PC-3 (cell line): ENCODE measurements around the gene TENT5C. TPM values are rescaled to one million over a fixed set of nuclear protein-coding genes. Genes with fewer than 3 reads are reported as not detected.

Experiments
- ATAC-seq: fragments of 200-7000 bp; cut with Tn5 transposase; 2 replicates; pipeline ENCODE4 v1.9.1; 2020; ENCODE audit warnings: mild to moderate bottlenecking, moderate library complexity
- BruUV-seq: library from RNA; stranded (reverse); fragments of 400-500 nt; replicated peaks from 2 replicates; lab custom pipeline; 2021; lab: Mats Ljungman, UMichigan
- CTCF ChIA-PET: fragments of 300-600 bp; sonication (Branson Sonifier 250); formaldehyde crosslinking; loops from one replicate; lab custom pipeline; 2022; ENCODE audit warnings: antibody characterized with exemption; lab: Charles Lee
- POLR2A ChIA-PET: fragments of 300-600 bp; sonication (Branson Sonifier 250); formaldehyde crosslinking; loops from one replicate; lab custom pipeline; 2022; ENCODE audit warnings: antibody characterized with exemption; ENCODE audit not compliant: unreplicated experiment; lab: Charles Lee
- DNase-seq: peaks from one replicate; pipeline ENCODE4 v3.0.0-alpha.2; 2015
- H2AFZ ChIP-seq: fragments of 300-600 bp; sonication (generic); 2 replicates; pipeline ENCODE4 v1.6.0; 2016; ENCODE audit warnings: antibody characterized with exemption, low read length
- H3F3A ChIP-seq: fragments of 300-600 bp; sonication (generic); one replicate; pipeline ENCODE4 v1.6.0; 2017; ENCODE audit warnings: antibody characterized with exemption, low read length, control low read depth, mild to moderate bottlenecking; ENCODE audit not compliant: unreplicated experiment
- H3K27ac ChIP-seq: fragments of 300-600 bp; sonication (generic); 2 replicates; pipeline ENCODE4 v1.5.1; 2016; ENCODE audit warnings: mild to moderate bottlenecking, low read length
- H3K27me3 ChIP-seq: fragments of 300-600 bp; sonication (generic); 2 replicates; pipeline ENCODE4 v1.6.1; 2016; ENCODE audit warnings: low read length, mixed read lengths
- H3K36me3 ChIP-seq: fragments of 300-600 bp; sonication (generic); 2 replicates; pipeline ENCODE4 v1.6.1; 2016; ENCODE audit warnings: low read depth, mixed run types, low read length, mixed read lengths
- H3K4me1 ChIP-seq: fragments of 300-600 bp; sonication (generic); 2 replicates; pipeline ENCODE4 v1.5.1; 2016; ENCODE audit warnings: low read length; ENCODE audit not compliant: insufficient read depth
- H3K4me2 ChIP-seq: fragments of 300-600 bp; sonication (generic); 2 replicates; pipeline ENCODE4 v1.6.0; 2016; ENCODE audit warnings: low read length
- H3K4me3 ChIP-seq: fragments of 300-600 bp; sonication (generic); 2 replicates; pipeline ENCODE4 v1.5.1; 2016; ENCODE audit warnings: mild to moderate bottlenecking, low read length, mixed read lengths
- H3K79me2 ChIP-seq: fragments of 300-600 bp; sonication (generic); 2 replicates; pipeline ENCODE4 v1.6.1; 2017; ENCODE audit warnings: low read length, mixed read lengths
- H3K9ac ChIP-seq: fragments of 300-600 bp; sonication (generic); 2 replicates; pipeline ENCODE4 v1.6.0; 2016; ENCODE audit warnings: mild to moderate bottlenecking, low read length
- H3K9me2 ChIP-seq: fragments of 300-600 bp; sonication (generic); replicated peaks from 2 replicates; pipeline ENCODE4 v1.6.1; 2016; ENCODE audit warnings: mixed run types, low read length, mixed read lengths
- H3K9me3 ChIP-seq: fragments of 300-600 bp; sonication (generic); 2 replicates; pipeline ENCODE4 v1.6.1; 2016; ENCODE audit warnings: low read length, mixed read lengths
- H4K20me1 ChIP-seq: fragments of 300-600 bp; sonication (generic); 2 replicates; pipeline ENCODE4 v1.6.1; 2016; ENCODE audit warnings: low read length, mixed read lengths
- EZH2 ChIP-seq: fragments of 300-600 bp; sonication (generic); IDR thresholded peaks from one replicate; pipeline ENCODE4 v1.6.1; 2017; ENCODE audit warnings: antibody characterized with exemption, mild to moderate bottlenecking, low read length; ENCODE audit not compliant: unreplicated experiment
- EZH2phosphoT487 ChIP-seq: fragments of 300-600 bp; sonication (generic); IDR thresholded peaks from 2 replicates; pipeline ENCODE4 v1.6.1; 2018; ENCODE audit warnings: mild to moderate bottlenecking, antibody characterized with exemption, low read length, borderline replicate concordance
- intact Hi-C: fragments of 100-400 bp; cut with micrococcal nuclease; formaldehyde crosslinking; loops from 2 replicates; pipeline ENCODE4 v1.9.0; 2023
- total RNA-seq: library from RNA; depleted of rRNA; stranded (reverse); fragments of >200 nt; gene quantifications from 2 replicates; pipeline ENCODE4 v1.2.3, GENCODE V29; 2014
- TF ChIP-seq, protein P1 (sequence below): fragments of 300-600 bp; sonication (generic); conservative IDR thresholded peaks from 2 replicates; pipeline ENCODE4 v1.5.1; 2017; ENCODE audit warnings: antibody characterized with exemption, low read depth, mild to moderate bottlenecking, low read length

Gene TENT5C
- total RNA-seq, 1 experiment from 2014 or later = 2.4 TPM

DNA sequence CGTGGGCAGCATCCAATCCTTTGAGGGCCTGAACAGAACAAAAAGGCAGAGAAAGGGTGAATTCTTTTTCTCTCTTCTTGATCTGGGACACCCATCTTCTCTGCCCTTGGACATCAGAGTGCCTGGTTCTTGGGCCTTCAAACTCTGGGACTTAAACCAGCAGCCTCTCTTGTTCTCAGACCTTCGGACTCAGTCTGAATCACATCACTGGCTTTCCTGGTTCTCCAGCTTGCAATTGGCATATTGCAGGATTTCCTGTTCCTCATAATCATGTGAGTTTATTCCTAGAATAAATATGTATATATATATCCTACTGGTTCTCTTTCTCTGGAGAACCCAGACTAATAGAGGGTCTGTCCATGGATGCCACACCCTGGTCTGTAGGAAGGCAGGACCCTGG is 16.3 kb upstream of the TENT5C start:
- DNase-seq = no peak
- no TSS peak for BruUV-seq
- Histone ChIP-seq H3K9me3 (no peaks in the 10 kb centered on the region), H3K4me2 (no peak overlapping the region), H3K79me2 (no peaks in the 10 kb centered on the region), H2AFZ (no peak overlapping the region), H3K4me1 (peaks cover 20% of the 10 kb centered on the region), H3K9ac (no peak overlapping the region), H3K4me3 (no peak overlapping the region), H3F3A (no peaks in the 10 kb centered on the region), H3K36me3 (no peaks in the 10 kb centered on the region), H3K9me2 (no peaks in the 10 kb centered on the region), H4K20me1 (no peaks in the 10 kb centered on the region), H3K27me3 (no peaks in the 10 kb centered on the region), H3K27ac (no peak overlapping the region)
- ATAC-seq = no peak
- ChIA-PET CTCF (no interaction called here), POLR2A (no interaction called here)
- intact Hi-C loops = no loop called here
- TF ChIP-seq EZH2 (no peak), EZH2phosphoT487 (no peak)
- TF ChIP-seq, protein P1, sequence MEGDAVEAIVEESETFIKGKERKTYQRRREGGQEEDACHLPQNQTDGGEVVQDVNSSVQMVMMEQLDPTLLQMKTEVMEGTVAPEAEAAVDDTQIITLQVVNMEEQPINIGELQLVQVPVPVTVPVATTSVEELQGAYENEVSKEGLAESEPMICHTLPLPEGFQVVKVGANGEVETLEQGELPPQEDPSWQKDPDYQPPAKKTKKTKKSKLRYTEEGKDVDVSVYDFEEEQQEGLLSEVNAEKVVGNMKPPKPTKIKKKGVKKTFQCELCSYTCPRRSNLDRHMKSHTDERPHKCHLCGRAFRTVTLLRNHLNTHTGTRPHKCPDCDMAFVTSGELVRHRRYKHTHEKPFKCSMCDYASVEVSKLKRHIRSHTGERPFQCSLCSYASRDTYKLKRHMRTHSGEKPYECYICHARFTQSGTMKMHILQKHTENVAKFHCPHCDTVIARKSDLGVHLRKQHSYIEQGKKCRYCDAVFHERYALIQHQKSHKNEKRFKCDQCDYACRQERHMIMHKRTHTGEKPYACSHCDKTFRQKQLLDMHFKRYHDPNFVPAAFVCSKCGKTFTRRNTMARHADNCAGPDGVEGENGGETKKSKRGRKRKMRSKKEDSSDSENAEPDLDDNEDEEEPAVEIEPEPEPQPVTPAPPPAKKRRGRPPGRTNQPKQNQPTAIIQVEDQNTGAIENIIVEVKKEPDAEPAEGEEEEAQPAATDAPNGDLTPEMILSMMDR = no peak

DNA sequence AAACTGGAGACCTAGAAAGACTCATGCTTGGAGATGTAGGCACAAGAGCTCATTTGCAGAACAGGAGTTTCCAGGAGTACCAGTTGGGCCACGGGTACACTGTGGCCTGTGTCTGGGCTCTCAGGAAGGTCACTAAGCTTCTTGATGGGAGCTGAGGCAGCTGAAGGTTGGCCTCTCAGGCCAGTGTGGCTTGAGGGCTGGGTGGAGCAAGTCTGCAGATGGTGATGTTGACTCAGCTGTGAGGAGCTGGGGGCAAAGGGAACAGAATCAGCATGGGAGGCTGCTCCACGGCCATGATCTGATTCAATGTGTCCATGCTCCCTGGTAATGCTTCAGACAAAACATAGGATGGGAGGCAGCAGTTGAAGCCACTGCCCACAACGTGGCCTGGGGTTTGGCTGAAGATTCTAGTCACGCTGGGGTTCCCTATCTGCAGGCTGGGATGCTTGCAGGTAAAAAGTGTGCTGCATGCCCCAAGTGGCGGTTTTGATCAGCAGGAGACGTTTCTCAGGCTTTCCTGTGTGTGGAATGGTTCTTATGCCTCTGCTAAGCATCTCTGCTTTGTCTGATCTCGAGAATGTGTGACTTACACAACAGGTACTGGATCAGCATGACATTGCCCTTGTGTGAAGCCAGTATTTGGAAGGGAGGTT is 15.4 kb upstream of the TENT5C start:
- TF ChIP-seq EZH2phosphoT487 = no peak
- ATAC-seq (peak; percentile 48), DNase-seq (peak; percentile 6)
- H3K4me2 ChIP-seq = no peak overlapping the region
- H3K9ac ChIP-seq = no peak overlapping the region
- no peaks in the 10 kb centered on the region for H3F3A ChIP-seq
- no peaks in the 10 kb centered on the region for H3K9me3 ChIP-seq
- POLR2A ChIA-PET = no interaction called here
- no peaks in the 10 kb centered on the region for H4K20me1 ChIP-seq
- CTCF ChIA-PET = no interaction called here
- H3K9me2 ChIP-seq = no peaks in the 10 kb centered on the region
- no peaks in the 10 kb centered on the region for H3K27me3 ChIP-seq
- H3K36me3 ChIP-seq = no peaks in the 10 kb centered on the region
- intact Hi-C loops = no loop called here
- peak overlapping the region; percentile 25; the same call in 1 of the 2 replicates for H2AFZ ChIP-seq
- H3K79me2 ChIP-seq = no peaks in the 10 kb centered on the region
- no peak overlapping the region for H3K27ac ChIP-seq
- no peak overlapping the region for H3K4me3 ChIP-seq
- H3K4me1 ChIP-seq = peaks cover 20% of the 10 kb centered on the region
- BruUV-seq = no TSS peak

DNA sequence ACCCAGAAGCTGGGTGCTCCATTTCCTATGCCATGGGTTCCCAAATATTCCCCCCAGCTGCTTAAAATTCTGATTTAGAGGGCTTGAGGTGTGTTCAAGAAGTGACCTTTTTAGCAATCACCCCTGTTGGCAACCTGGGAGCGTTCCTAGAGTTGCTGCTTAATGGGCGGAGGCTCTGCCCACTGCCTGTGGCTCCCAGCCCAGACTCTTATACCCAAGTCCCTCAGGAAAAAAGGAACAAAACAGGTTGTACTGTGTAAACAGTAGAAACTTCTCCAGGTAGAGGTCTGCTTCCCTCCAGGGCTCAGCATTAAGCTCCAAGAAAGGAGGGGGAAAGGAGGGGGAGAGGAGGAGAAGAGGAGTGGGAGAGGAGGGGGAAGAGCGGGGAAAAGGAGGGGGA is 14.6 kb upstream of the TENT5C start:
- ChIA-PET CTCF (no interaction called here), POLR2A (interaction anchor here (0.6 kb wide), 2 partner anchors 16 to 1518 kb away, joined by 3 read pairs; no protein-coding TSS in a partner anchor)
- H3K4me2 ChIP-seq = peak overlapping the region; percentile 36; the same call in 1 of the 2 replicates
- H2AFZ ChIP-seq = no peak overlapping the region
- no peak overlapping the region for H3K27ac ChIP-seq
- intact Hi-C loops = no loop called here
- peak; percentile 48 for ATAC-seq
- no peaks in the 10 kb centered on the region for H3F3A ChIP-seq
- BruUV-seq = no TSS peak
- TF ChIP-seq EZH2phosphoT487 (no peak), EZH2 (no peak)
- TF ChIP-seq, protein P1 = no peak
- H3K27me3 ChIP-seq = no peaks in the 10 kb centered on the region
- no peak overlapping the region for H3K4me3 ChIP-seq
- H3K9ac ChIP-seq = no peak overlapping the region
- H3K9me2 ChIP-seq = no peaks in the 10 kb centered on the region
- H3K9me3 ChIP-seq = no peaks in the 10 kb centered on the region
- peak; percentile 67 for DNase-seq
- no peaks in the 10 kb centered on the region for H4K20me1 ChIP-seq
- H3K4me1 ChIP-seq = peaks cover 20% of the 10 kb centered on the region
- H3K36me3 ChIP-seq = no peaks in the 10 kb centered on the region
- no peaks in the 10 kb centered on the region for H3K79me2 ChIP-seq
